ENCODE measurements around the gene RARB. TPM values are rescaled to one million over a fixed set of nuclear protein-coding genes. Genes with fewer than 3 reads are reported as not detected.

RARB gene
- total and polyA plus RNA-seq, 2 experiments from 2014 or later = 0.14 to 0.42 TPM

DNA sequence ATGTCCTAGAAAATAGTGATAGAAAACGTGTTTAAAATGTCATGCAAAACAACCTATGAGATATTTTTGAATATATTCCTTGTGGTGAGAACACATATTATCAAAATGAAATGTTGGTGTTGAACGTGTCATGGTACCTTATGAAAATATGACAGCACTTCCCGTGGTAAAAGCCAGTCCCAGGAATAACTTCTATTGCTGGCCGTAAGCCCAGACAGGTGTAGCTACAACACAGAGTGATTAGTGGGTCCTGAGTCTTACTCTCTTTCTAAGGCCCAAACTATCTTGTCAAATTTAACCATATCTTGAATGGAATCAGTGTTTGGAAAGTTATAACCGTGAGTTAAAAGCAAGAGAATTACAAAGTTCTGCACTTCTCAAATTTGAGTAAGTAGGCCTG lies 24.1 kb downstream of the RARB start:
- Histone ChIP-seq H3F3A (replicated peaks; ENCODE audit: low read depth) (no peaks in the 10 kb centered on the region), H3K4me2 (no peak overlapping the region), H3K27ac (ENCODE audit: low read depth) (no peak overlapping the region), H3K79me2 (replicated peaks; ENCODE audit: insufficient read depth) (no peaks in the 10 kb centered on the region), H3K36me3 (ENCODE audit: insufficient read depth) (no peaks in the 10 kb centered on the region), H3K27me3 (ENCODE audit: insufficient read depth) (no peaks in the 10 kb centered on the region), H4K20me1 (replicated peaks; ENCODE audit: insufficient read depth) (no peaks in the 10 kb centered on the region), H3K9me2 (ENCODE audit: insufficient read depth) (no peaks in the 10 kb centered on the region), H3K4me3 (no peak overlapping the region), H2AFZ (no peak overlapping the region), H3K4me1 (ENCODE audit: insufficient read depth) (peaks cover 35% of the 10 kb centered on the region)
- no peak for ATAC-seq
- DNase-seq (ENCODE audit: low spot score) = no peak
- peaks cover 32% of the 10 kb centered on the region for H3K4me1 Mint-ChIP-seq
- H3K27me3 Mint-ChIP-seq (ENCODE audit: insufficient read depth, low read depth, poor library complexity) = peaks cover 9% of the 10 kb centered on the region
- no peak overlapping the region for H3K4me3 Mint-ChIP-seq
- no peaks in the 10 kb centered on the region for H3K36me3 Mint-ChIP-seq (ENCODE audit: low read depth)
- no peak overlapping the region for H3K27ac Mint-ChIP-seq
- H3K9me3 Mint-ChIP-seq = no peaks in the 10 kb centered on the region; the same call in 2 of the 3 replicates
- TF ChIP-seq EZH2 (IDR thresholded peaks at IDR 0.05; ENCODE audit: low read depth, unreplicated experiment) (no peak), EZH2phosphoT487 (IDR thresholded peaks at IDR 0.05; ENCODE audit: unreplicated experiment) (no peak), POLR2AphosphoS5 (IDR thresholded peaks at IDR 0.05; ENCODE audit: low read depth) (no peak), NANOG (IDR thresholded peaks at IDR 0.05; ENCODE audit: borderline replicate concordance) (no peak), CREB1 (CRISPR knock-in tag; IDR thresholded peaks at IDR 0.05; ENCODE audit: low read depth) (no peak), STAT1 (IDR thresholded peaks at IDR 0.05; ENCODE audit: unreplicated experiment) (no peak), ZNF331 (CRISPR knock-in tag; IDR thresholded peaks at IDR 0.05; ENCODE audit: low read depth) (no peak), ZNF114 (CRISPR knock-in tag; IDR thresholded peaks at IDR 0.05) (no peak)
- TF ChIP-seq, protein P1, sequence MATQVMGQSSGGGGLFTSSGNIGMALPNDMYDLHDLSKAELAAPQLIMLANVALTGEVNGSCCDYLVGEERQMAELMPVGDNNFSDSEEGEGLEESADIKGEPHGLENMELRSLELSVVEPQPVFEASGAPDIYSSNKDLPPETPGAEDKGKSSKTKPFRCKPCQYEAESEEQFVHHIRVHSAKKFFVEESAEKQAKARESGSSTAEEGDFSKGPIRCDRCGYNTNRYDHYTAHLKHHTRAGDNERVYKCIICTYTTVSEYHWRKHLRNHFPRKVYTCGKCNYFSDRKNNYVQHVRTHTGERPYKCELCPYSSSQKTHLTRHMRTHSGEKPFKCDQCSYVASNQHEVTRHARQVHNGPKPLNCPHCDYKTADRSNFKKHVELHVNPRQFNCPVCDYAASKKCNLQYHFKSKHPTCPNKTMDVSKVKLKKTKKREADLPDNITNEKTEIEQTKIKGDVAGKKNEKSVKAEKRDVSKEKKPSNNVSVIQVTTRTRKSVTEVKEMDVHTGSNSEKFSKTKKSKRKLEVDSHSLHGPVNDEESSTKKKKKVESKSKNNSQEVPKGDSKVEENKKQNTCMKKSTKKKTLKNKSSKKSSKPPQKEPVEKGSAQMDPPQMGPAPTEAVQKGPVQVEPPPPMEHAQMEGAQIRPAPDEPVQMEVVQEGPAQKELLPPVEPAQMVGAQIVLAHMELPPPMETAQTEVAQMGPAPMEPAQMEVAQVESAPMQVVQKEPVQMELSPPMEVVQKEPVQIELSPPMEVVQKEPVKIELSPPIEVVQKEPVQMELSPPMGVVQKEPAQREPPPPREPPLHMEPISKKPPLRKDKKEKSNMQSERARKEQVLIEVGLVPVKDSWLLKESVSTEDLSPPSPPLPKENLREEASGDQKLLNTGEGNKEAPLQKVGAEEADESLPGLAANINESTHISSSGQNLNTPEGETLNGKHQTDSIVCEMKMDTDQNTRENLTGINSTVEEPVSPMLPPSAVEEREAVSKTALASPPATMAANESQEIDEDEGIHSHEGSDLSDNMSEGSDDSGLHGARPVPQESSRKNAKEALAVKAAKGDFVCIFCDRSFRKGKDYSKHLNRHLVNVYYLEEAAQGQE (IDR thresholded peaks at IDR 0.05; ENCODE audit: unreplicated experiment) = no peak
- TF ChIP-seq, protein P2, sequence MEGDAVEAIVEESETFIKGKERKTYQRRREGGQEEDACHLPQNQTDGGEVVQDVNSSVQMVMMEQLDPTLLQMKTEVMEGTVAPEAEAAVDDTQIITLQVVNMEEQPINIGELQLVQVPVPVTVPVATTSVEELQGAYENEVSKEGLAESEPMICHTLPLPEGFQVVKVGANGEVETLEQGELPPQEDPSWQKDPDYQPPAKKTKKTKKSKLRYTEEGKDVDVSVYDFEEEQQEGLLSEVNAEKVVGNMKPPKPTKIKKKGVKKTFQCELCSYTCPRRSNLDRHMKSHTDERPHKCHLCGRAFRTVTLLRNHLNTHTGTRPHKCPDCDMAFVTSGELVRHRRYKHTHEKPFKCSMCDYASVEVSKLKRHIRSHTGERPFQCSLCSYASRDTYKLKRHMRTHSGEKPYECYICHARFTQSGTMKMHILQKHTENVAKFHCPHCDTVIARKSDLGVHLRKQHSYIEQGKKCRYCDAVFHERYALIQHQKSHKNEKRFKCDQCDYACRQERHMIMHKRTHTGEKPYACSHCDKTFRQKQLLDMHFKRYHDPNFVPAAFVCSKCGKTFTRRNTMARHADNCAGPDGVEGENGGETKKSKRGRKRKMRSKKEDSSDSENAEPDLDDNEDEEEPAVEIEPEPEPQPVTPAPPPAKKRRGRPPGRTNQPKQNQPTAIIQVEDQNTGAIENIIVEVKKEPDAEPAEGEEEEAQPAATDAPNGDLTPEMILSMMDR (conservative IDR thresholded peaks at IDR 0.05; ENCODE audit: low read depth in 2 of 2) = no peak

DNA sequence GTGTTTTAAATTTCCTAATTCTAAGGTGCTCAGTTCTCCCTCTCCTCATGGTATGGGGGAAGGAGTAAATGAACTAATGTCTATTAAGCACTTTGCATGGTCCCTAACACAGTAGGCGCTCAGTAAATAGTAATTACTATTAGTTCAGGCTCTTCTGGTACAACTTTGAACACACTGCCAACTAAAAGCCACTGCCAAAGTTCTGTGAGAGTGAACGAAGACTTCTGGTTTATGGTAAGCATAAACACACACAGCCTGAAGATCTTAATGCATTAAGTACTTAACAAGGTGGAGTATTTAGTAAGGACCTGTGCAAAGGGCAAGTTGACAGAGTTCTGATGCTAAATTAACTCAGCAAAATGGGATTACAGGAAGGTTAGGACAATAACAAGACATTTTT lies 24.7 kb downstream of the RARB start:
- Mint-ChIP-seq H3K4me3 (no peak overlapping the region), H3K36me3 (ENCODE audit: low read depth) (no peaks in the 10 kb centered on the region), H3K27me3 (ENCODE audit: insufficient read depth, low read depth, poor library complexity) (peaks cover 9% of the 10 kb centered on the region), H3K9me3 (no peaks in the 10 kb centered on the region; the same call in 2 of the 3 replicates), H3K27ac (no peak overlapping the region), H3K4me1 (peaks cover 32% of the 10 kb centered on the region)
- H3K4me3 ChIP-seq = no peak overlapping the region
- H3K27ac ChIP-seq (ENCODE audit: low read depth) = no peak overlapping the region
- peaks cover 35% of the 10 kb centered on the region for H3K4me1 ChIP-seq (ENCODE audit: insufficient read depth)
- no peak for TF ChIP-seq NANOG (IDR thresholded peaks at IDR 0.05; ENCODE audit: borderline replicate concordance)
- TF ChIP-seq, protein P2 (conservative IDR thresholded peaks at IDR 0.05; ENCODE audit: low read depth in 2 of 2) = no peak
- TF ChIP-seq CREB1 (CRISPR knock-in tag; IDR thresholded peaks at IDR 0.05; ENCODE audit: low read depth) = no peak
- TF ChIP-seq JUNB (IDR thresholded peaks at IDR 0.05; ENCODE audit: unreplicated experiment) = no peak
- no peak for TF ChIP-seq STAT1 (IDR thresholded peaks at IDR 0.05; ENCODE audit: unreplicated experiment)
- TF ChIP-seq ZNF114 (CRISPR knock-in tag; IDR thresholded peaks at IDR 0.05) = no peak
- TF ChIP-seq ZNF331 (CRISPR knock-in tag; IDR thresholded peaks at IDR 0.05; ENCODE audit: low read depth) = no peak
- TF ChIP-seq, protein P1 (IDR thresholded peaks at IDR 0.05; ENCODE audit: unreplicated experiment) = no peak
- no peak for TF ChIP-seq EZH2 (IDR thresholded peaks at IDR 0.05; ENCODE audit: low read depth, unreplicated experiment)
- TF ChIP-seq EZH2phosphoT487 (IDR thresholded peaks at IDR 0.05; ENCODE audit: unreplicated experiment) = no peak
- no peak for ATAC-seq
- H3K4me2 ChIP-seq = no peak overlapping the region
- no peaks in the 10 kb centered on the region for H3K9me2 ChIP-seq (ENCODE audit: insufficient read depth)
- H4K20me1 ChIP-seq (replicated peaks; ENCODE audit: insufficient read depth) = no peaks in the 10 kb centered on the region
- DNase-seq (ENCODE audit: low spot score) = no peak
- H3F3A ChIP-seq (replicated peaks; ENCODE audit: low read depth) = no peaks in the 10 kb centered on the region
- H2AFZ ChIP-seq = no peak overlapping the region
- H3K36me3 ChIP-seq (ENCODE audit: insufficient read depth) = no peaks in the 10 kb centered on the region
- H3K27me3 ChIP-seq (ENCODE audit: insufficient read depth) = no peaks in the 10 kb centered on the region
- no peaks in the 10 kb centered on the region for H3K79me2 ChIP-seq (replicated peaks; ENCODE audit: insufficient read depth)

All from GM23338 (cell line).